Lower leg skin (tissue), 4 donors: ENCODE data around the gene COMT. TPM values are rescaled to one million over a fixed set of nuclear protein-coding genes. Genes with fewer than 3 reads are reported as not detected.

Experiments
- DNase-seq, 2 donors: peaks; one replicate each; pipeline ENCODE4 v3.0.0-alpha.2; 2019; ENCODE audit warnings: low spot score in 2 of 2
- H3K4me3 ChIP-seq: fragments of 200-600 bp; sonication (generic); 2 replicates; pipeline ENCODE4 v1.5.1; 2017; ENCODE audit warnings: mild to moderate bottlenecking, low read depth; ENCODE audit not compliant: poor library complexity, severe bottlenecking
- CTCF ChIP-seq, 3 donors: fragments of 450-650 bp; IDR thresholded peaks; one replicate each; pipeline ENCODE4 v1.5.1; 2016; ENCODE audit warnings: antibody characterized with exemption in 3 of 3, mild to moderate bottlenecking in 3 of 3, moderate library complexity in 2 of 3
- POLR2A ChIP-seq, 2 donors: fragments of 450-650 bp; IDR thresholded peaks; one replicate each; pipeline ENCODE4 v1.6.1; 2016 to 2017; ENCODE audit warnings: antibody characterized with exemption in 2 of 2, mild to moderate bottlenecking in 1 of 2, moderate library complexity in 1 of 2
- WGBS, 2 donors: methylation state at CpG; one replicate each; pipeline ENCODE4 v1.1.5; 2018; 5-methylcytosine and 5-hydroxymethylcytosine counted together
- intact Hi-C: fragments of 100-400 bp; cut with DNase I; formaldehyde crosslinking; loops from one replicate; pipeline ENCODE4 v1.15.0; 2023; ENCODE audit warnings: low total_unique reads
- total RNA-seq, 4 donors: library from RNA; depleted of rRNA; stranded (reverse); fragments of >200 nt; gene quantifications; one replicate each; pipeline ENCODE4 v1.1.0, GENCODE V29; 2016

The COMT gene
- total RNA-seq, 4 donors from 2014 or later = 224 to 306 (median 272) TPM

DNA sequence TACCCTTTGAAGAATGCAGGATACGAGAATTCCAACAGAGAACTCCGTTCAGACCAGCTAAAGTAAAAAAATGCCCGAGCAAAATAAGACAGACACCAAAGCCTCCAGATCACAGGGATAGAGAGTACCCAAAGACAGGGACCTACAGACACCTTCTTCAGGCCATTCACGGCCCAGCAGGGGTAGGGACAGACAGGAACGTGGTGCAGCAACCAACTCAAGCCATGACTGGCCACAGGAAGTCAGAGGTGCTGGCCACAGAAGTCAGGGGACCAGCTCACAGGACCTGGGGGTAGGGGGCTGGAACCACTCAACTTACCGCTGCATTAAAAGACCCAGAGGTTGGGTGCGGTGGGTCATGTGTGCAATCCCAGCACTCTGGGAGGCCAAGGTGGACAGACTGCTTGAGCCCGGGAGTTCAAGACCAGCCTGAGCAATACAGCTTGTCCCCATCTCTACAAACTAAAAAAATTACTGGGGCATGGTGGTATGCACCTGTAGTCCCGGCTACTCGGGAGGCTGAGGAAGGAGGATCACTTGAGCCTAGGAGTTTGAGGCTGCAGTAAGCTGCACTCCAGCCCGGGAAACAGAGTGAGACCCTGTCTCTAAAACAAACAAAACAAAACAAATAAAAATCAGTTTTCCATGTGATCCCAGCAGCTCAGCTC, 39.9 kb upstream of the COMT start:
- intact Hi-C loops = no loop called here
- no peak for TF ChIP-seq POLR2A (IDR thresholded peaks at IDR 0.05)
- TF ChIP-seq CTCF (IDR thresholded peaks at IDR 0.05) = no peak
- DNase-seq = no peak
- H3K4me3 ChIP-seq = no peak overlapping the region
- whole genome bisulfite sequencing, 2 donors = 91 to 93% methylated on average over 11 of the region's 11 CpGs

DNA sequence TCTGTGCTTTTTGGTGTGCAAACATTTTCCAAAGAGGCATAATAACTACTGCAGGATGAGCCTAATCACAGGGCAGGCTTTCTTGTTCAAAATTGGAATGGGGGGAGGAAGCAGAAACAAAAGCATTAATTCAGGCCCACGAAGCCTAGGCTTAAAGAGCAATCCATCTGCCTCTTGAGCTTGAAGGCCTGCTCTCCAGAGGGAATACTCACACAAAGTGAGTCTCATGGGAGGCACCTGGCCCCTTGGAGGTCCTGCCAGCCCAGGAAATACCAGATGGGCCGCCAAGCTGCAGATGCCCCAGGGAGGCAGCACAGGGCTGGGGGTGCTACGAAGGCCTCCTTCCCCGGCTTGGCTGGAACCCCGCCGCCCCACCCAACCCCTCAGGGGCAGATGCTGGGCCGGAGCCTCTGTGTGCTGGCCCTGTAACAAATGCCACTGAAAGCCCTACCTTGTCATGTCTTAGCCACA, 39.3 kb upstream of the COMT start:
- H3K4me3 ChIP-seq = no peak overlapping the region
- DNase-seq = no peak
- TF ChIP-seq CTCF (IDR thresholded peaks at IDR 0.05) = no peak
- TF ChIP-seq POLR2A (IDR thresholded peaks at IDR 0.05) = no peak
- 60 to 63% methylated on average over 3 to 5 of the region's 7 CpGs for WGBS, 2 donors
- intact Hi-C loops = no loop called here

- intact Hi-C loops = no loop called here
Measured at GRCh38 chr22:19903031-19903430, 38.5 kb upstream of the COMT start.

GRCh38 chr22:19903513-19903912, 38.1 kb upstream of the COMT start:
- no peak for DNase-seq
- TF ChIP-seq CTCF (IDR thresholded peaks at IDR 0.05) (no peak), POLR2A (IDR thresholded peaks at IDR 0.05) (no peak)
- no peak overlapping the region for H3K4me3 ChIP-seq
- WGBS, 2 donors = 75 to 79% methylated on average over 12 of the region's 12 CpGs
- intact Hi-C loops = no loop called here

More at GRCh38 chr22:19903031-19903430, 38.5 kb upstream of the COMT start:
- 89 to 92% methylated on average over 9 of the region's 9 CpGs for WGBS, 2 donors
- no peak overlapping the region for H3K4me3 ChIP-seq
- TF ChIP-seq CTCF (IDR thresholded peaks at IDR 0.05) (no peak), POLR2A (IDR thresholded peaks at IDR 0.05) (no peak)
- no peak for DNase-seq

GRCh38 chr22:19904174-19904856, 37.3 kb upstream of the COMT start:
- intact Hi-C loops = no loop called here
- no peak overlapping the region for H3K4me3 ChIP-seq
- no peak for TF ChIP-seq CTCF (IDR thresholded peaks at IDR 0.05)
- TF ChIP-seq POLR2A (IDR thresholded peaks at IDR 0.05) = no peak
- 87 to 88% methylated on average over 12 to 13 of the region's 16 CpGs for WGBS, 2 donors
- DNase-seq = no peak
